HepG2 (cell line): ENCODE results near the gene IFNLR1. TPM values are rescaled to one million over a fixed set of nuclear protein-coding genes. Genes with fewer than 3 reads are reported as not detected.

Experiments used
- ARNT2 ChIP-seq: sonication (generic); formaldehyde crosslinking; IDR thresholded peaks from 2 replicates; pipeline ENCODE4 v1.8.0; 2022; ENCODE audit warnings: mild to moderate bottlenecking, low read depth, missing genetic modification reagents, moderate library complexity
- CCAR2 ChIP-seq: fragments of 200-400 bp; formaldehyde crosslinking; optimal IDR thresholded peaks from 2 replicates; pipeline ENCODE3; 2018; ENCODE audit warnings: low read depth, mild to moderate bottlenecking, low read length, moderate library complexity
- CREM ChIP-seq, 2 experiments: sonication (generic) in 1 of 2; formaldehyde crosslinking in 1 of 2; IDR thresholded peaks; 2 replicates each; pipeline versions ENCODE4 v1.4.0 to v1.6.1; 2016 to 2020; ENCODE audit warnings: antibody characterized with exemption in 1 of 2, mild to moderate bottlenecking in 1 of 2, missing genetic modification reagents in 1 of 2
- DR1 ChIP-seq: sonication (generic); formaldehyde crosslinking; IDR thresholded peaks from 2 replicates; pipeline ENCODE4 v1.8.0; 2021; ENCODE audit warnings: mild to moderate bottlenecking, missing genetic modification reagents, inconsistent platforms
- HNRNPL ChIP-seq: fragments of 200-400 bp; formaldehyde crosslinking; IDR thresholded peaks from 2 replicates; pipeline ENCODE4 v1.6.1; 2017; ENCODE audit warnings: mild to moderate bottlenecking, low read depth, low read length
- KLF15 ChIP-seq: sonication (generic); formaldehyde crosslinking; IDR thresholded peaks from 2 replicates; pipeline ENCODE4 v1.8.1; 2023; ENCODE audit warnings: borderline replicate concordance, mild to moderate bottlenecking, inconsistent platforms, missing genetic modification reagents, mixed read lengths
- MLLT10 ChIP-seq: sonication (generic); formaldehyde crosslinking; IDR thresholded peaks from 2 replicates; pipeline ENCODE4 v1.4.0; 2020; ENCODE audit warnings: missing genetic modification reagents
- MTA1 ChIP-seq: sonication (generic); formaldehyde crosslinking; IDR thresholded peaks from 2 replicates; pipeline ENCODE4 v1.4.0; 2020; ENCODE audit warnings: missing genetic modification reagents, mild to moderate bottlenecking, borderline replicate concordance
- MTA3 ChIP-seq: sonication (generic); formaldehyde crosslinking; IDR thresholded peaks from 2 replicates; pipeline ENCODE4 v1.4.0; 2020; ENCODE audit warnings: missing genetic modification reagents
- MTF2 ChIP-seq: sonication (generic); formaldehyde crosslinking; IDR thresholded peaks from 2 replicates; pipeline ENCODE4 v1.5.0; 2020; ENCODE audit warnings: missing genetic modification reagents, borderline replicate concordance
- NR1H2 ChIP-seq: sonication (generic); formaldehyde crosslinking; IDR thresholded peaks from 2 replicates; pipeline ENCODE4 v1.8.1; 2022; ENCODE audit warnings: low read depth, missing genetic modification reagents, borderline replicate concordance
- RBFOX2 ChIP-seq: fragments of 200-400 bp; formaldehyde crosslinking; IDR thresholded peaks from 2 replicates; pipeline ENCODE4 v1.6.1; 2017; ENCODE audit warnings: low read depth, mild to moderate bottlenecking, low read length
- REPIN1 ChIP-seq: sonication (generic); formaldehyde crosslinking; IDR thresholded peaks from 2 replicates; pipeline ENCODE4 v1.8.0; 2022; ENCODE audit warnings: missing genetic modification reagents, low read depth, mild to moderate bottlenecking, borderline replicate concordance
- STAT5B ChIP-seq: sonication (generic); formaldehyde crosslinking; IDR thresholded peaks from 2 replicates; pipeline ENCODE4 v1.4.0; 2020; ENCODE audit warnings: missing genetic modification reagents
- ZC3H13 ChIP-seq: sonication (generic); formaldehyde crosslinking; IDR thresholded peaks from 2 replicates; pipeline ENCODE4 v1.8.1; 2023; ENCODE audit warnings: mild to moderate bottlenecking, missing genetic modification reagents, moderate library complexity
- ZNF136 ChIP-seq: sonication (generic); formaldehyde crosslinking; IDR thresholded peaks from 2 replicates; pipeline ENCODE4 v1.8.1; 2022; ENCODE audit warnings: low read depth, mild to moderate bottlenecking, moderate library complexity, missing genetic modification reagents
- ZNF143 ChIP-seq: sonication (generic); formaldehyde crosslinking; IDR thresholded peaks from 2 replicates; pipeline ENCODE4 v1.4.0; 2020; ENCODE audit warnings: missing genetic modification reagents
- ZNF44 ChIP-seq: sonication (generic); formaldehyde crosslinking; IDR thresholded peaks from 2 replicates; pipeline ENCODE4 v1.5.1; 2020; ENCODE audit warnings: mild to moderate bottlenecking, missing genetic modification reagents
- ZNF557 ChIP-seq: sonication (generic); formaldehyde crosslinking; IDR thresholded peaks from 2 replicates; pipeline ENCODE4 v1.4.0; 2020; ENCODE audit warnings: missing genetic modification reagents
- ZSCAN20 ChIP-seq: sonication (generic); formaldehyde crosslinking; IDR thresholded peaks from 2 replicates; pipeline ENCODE4 v1.4.0; 2020; ENCODE audit warnings: missing genetic modification reagents, mild to moderate bottlenecking, borderline replicate concordance
- ZSCAN25 ChIP-seq: sonication (generic); formaldehyde crosslinking; IDR thresholded peaks from 2 replicates; pipeline ENCODE4 v1.8.0; 2022; ENCODE audit warnings: mild to moderate bottlenecking, missing genetic modification reagents
- ZZZ3 ChIP-seq: sonication (generic); formaldehyde crosslinking; IDR thresholded peaks from 2 replicates; pipeline ENCODE4 v1.4.0; 2020; ENCODE audit warnings: missing genetic modification reagents, mild to moderate bottlenecking, borderline replicate concordance
- polyA plus RNA-seq, 8 experiments: library from polyadenylated mRNA; depleted of rRNA in 3 of 8; stranded (reverse) in 7 of 8; unstranded in 1 of 8; fragments of >200 nt; fragmentation: Illumina TruSeq in 4 of 8; extraction: Trizol in 4 of 8; gene quantifications; 2 replicates each; pipeline versions ENCODE4 v1.2.1 to v1.2.3, GENCODE V29; 2011 to 2016; ENCODE audit warnings: low read depth in 4 of 8, missing spikeins in 1 of 8, mixed read lengths in 1 of 8; ENCODE audit not compliant: insufficient read depth in 1 of 8
- total RNA-seq, 5 experiments: library from RNA; depleted of rRNA; stranded (reverse); fragments of >200 nt; fragmentation: Illumina TruSeq; extraction: Trizol; gene quantifications; 2 replicates each; pipeline ENCODE4 v1.2.3, GENCODE V29; 2016; ENCODE audit warnings: low read depth in 1 of 5
- TF ChIP-seq, protein P1 (sequence below): IDR thresholded peaks from 2 replicates; pipeline ENCODE4 v1.6.1; 2016; ENCODE audit warnings: low read depth, control low read depth
- TF ChIP-seq, protein P2 (sequence below): sonication (generic); formaldehyde crosslinking; IDR thresholded peaks from 2 replicates; pipeline ENCODE4 v1.5.1; 2020; ENCODE audit warnings: mild to moderate bottlenecking, moderate library complexity, missing genetic modification reagents
- TF ChIP-seq, protein P3 (sequence below): sonication (generic); formaldehyde crosslinking; IDR thresholded peaks from 2 replicates; pipeline ENCODE4 v1.9.0; 2021; ENCODE audit warnings: missing genetic modification reagents, borderline replicate concordance
- TF ChIP-seq, protein P4 (sequence below): sonication (generic); formaldehyde crosslinking; IDR thresholded peaks from 2 replicates; pipeline ENCODE4 v1.8.1; 2023; ENCODE audit warnings: missing genetic modification reagents, mild to moderate bottlenecking, borderline replicate concordance

IFNLR1 gene
- total and polyA plus RNA-seq, 2 of the 13 experiments (the other 11 are each of a cell fraction or from before 2014, with no cell fraction given) = 3.8 to 8.5 TPM

DNA sequence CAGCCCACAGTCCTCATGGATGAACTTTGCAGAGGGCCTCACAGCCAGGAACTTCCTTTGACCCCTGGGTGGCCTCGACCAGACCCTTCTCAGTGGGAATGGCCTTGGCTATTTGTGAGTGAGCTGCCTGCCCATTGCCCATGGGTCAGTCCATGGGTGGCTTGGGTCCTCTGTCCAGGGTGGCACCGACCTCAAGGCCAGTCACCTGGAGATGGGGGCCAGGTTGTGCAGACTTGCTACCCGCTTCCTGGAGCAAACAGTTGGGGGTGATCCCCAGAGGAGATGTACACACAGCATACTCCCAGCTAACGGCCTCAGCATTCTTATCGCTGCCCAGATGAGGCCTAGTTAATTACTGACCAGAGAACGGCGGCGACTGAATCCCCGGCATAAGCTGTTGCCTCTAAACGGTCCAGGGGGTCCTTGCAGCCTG lies 23.1 kb upstream of the IFNLR1 start (continued):
- TF ChIP-seq HNRNPL (0 out of 2 replicates have a peak, but pooled peaks have one; percentile 63), ZNF557 (no peak), NR1H2 (CRISPR knock-in tag) (no peak), ARNT2 (no peak; the same call in 1 of the 2 replicates), ZNF44 (CRISPR knock-in tag) (no peak), MTA1 (peak; percentile 34; the same call in 1 of the 2 replicates), ZSCAN25 (no peak), ZSCAN20 (CRISPR knock-in tag) (no peak), MLLT10 (no peak), MTA3 (CRISPR knock-in tag) (no peak), KLF15 (no peak), ZNF143 (CRISPR knock-in tag) (no peak), CCAR2 (no peak), MTF2 (CRISPR knock-in tag) (no peak), RBFOX2 (no peak), ZZZ3 (no peak), STAT5B (CRISPR knock-in tag) (no peak), ZC3H13 (no peak), ZNF136 (CRISPR knock-in tag) (no peak), DR1 (CRISPR knock-in tag) (no peak), CREM (IDR thresholded peaks at IDR 0.05) (0 out of 2 replicates have a peak, but pooled peaks have one; percentile 13), CREM (CRISPR knock-in tag; IDR thresholded peaks at IDR 0.05) (no peak), REPIN1 (no peak)
- TF ChIP-seq, protein P1, sequence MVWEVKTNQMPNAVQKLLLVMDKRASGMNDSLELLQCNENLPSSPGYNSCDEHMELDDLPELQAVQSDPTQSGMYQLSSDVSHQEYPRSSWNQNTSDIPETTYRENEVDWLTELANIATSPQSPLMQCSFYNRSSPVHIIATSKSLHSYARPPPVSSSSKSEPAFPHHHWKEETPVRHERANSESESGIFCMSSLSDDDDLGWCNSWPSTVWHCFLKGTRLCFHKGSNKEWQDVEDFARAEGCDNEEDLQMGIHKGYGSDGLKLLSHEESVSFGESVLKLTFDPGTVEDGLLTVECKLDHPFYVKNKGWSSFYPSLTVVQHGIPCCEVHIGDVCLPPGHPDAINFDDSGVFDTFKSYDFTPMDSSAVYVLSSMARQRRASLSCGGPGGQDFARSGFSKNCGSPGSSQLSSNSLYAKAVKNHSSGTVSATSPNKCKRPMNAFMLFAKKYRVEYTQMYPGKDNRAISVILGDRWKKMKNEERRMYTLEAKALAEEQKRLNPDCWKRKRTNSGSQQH = no peak
- TF ChIP-seq, protein P2, sequence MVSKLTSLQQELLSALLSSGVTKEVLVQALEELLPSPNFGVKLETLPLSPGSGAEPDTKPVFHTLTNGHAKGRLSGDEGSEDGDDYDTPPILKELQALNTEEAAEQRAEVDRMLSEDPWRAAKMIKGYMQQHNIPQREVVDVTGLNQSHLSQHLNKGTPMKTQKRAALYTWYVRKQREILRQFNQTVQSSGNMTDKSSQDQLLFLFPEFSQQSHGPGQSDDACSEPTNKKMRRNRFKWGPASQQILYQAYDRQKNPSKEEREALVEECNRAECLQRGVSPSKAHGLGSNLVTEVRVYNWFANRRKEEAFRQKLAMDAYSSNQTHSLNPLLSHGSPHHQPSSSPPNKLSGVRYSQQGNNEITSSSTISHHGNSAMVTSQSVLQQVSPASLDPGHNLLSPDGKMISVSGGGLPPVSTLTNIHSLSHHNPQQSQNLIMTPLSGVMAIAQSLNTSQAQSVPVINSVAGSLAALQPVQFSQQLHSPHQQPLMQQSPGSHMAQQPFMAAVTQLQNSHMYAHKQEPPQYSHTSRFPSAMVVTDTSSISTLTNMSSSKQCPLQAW = peak; percentile 91
- TF ChIP-seq, protein P3, sequence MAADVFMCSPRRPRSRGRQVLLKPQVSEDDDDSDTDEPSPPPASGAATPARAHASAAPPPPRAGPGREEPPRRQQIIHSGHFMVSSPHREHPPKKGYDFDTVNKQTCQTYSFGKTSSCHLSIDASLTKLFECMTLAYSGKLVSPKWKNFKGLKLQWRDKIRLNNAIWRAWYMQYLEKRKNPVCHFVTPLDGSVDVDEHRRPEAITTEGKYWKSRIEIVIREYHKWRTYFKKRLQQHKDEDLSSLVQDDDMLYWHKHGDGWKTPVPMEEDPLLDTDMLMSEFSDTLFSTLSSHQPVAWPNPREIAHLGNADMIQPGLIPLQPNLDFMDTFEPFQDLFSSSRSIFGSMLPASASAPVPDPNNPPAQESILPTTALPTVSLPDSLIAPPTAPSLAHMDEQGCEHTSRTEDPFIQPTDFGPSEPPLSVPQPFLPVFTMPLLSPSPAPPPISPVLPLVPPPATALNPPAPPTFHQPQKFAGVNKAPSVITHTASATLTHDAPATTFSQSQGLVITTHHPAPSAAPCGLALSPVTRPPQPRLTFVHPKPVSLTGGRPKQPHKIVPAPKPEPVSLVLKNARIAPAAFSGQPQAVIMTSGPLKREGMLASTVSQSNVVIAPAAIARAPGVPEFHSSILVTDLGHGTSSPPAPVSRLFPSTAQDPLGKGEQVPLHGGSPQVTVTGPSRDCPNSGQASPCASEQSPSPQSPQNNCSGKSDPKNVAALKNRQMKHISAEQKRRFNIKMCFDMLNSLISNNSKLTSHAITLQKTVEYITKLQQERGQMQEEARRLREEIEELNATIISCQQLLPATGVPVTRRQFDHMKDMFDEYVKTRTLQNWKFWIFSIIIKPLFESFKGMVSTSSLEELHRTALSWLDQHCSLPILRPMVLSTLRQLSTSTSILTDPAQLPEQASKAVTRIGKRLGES (CRISPR knock-in tag) = no peak
- TF ChIP-seq, protein P4, sequence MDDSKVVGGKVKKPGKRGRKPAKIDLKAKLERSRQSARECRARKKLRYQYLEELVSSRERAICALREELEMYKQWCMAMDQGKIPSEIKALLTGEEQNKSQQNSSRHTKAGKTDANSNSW (CRISPR knock-in tag) = no peak
